Glomerular endothelial cell (primary cell): ENCODE data around the gene FOLR1. TPM values are rescaled to one million over a fixed set of nuclear protein-coding genes. Genes with fewer than 3 reads are reported as not detected.

Source experiments
- DNase-seq: peaks from one replicate; pipeline ENCODE4 v3.0.0-alpha.2; 2011; ENCODE audit warnings: low read depth, low spot score; ENCODE audit errors: extremely low read depth
- total RNA-seq: library from RNA; depleted of rRNA; stranded (reverse); fragments of >200 nt; gene quantifications from 2 replicates; pipeline ENCODE4 v1.2.3, GENCODE V29; 2015

FOLR1 gene
- total RNA-seq, 1 donor from 2014 or later: not detected

DNA sequence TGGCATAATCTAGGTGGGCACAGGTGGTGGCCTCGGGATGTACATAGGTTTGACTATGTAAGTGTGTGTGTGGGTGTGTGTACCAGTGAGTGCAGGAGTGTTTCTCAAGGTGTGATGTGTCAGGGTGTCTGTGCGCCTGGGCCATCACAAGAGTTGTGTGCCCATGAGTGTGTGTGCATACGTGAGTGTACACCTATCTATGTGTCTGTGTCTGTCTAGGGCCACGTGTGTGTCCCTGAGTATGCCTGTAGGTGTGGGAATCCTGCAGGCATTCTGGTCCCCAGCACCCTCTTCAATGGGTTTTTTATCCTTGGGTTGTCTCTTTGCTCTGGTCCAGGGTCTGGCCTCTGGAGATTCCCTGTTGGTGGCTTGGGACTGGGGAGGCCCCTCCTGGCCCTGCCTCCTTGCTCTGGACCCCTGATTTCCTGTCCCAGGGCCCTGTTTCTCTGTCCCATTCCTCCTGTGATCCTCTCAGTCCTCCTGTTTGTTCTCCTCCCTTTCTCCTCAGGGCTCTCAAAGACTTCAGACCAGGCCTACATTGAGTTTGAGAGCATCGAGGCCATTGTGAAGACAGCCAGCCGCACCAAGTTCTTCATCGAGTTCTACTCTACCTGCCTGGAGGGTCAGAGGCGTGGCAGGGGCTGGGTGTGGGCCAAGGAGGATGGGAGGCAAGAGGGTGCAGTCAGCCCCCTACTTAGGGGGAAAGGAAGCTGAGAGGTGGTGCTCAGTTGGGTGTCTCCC is 42.0 kb downstream of the FOLR1 start:
- DNase-seq: no peak

DNA sequence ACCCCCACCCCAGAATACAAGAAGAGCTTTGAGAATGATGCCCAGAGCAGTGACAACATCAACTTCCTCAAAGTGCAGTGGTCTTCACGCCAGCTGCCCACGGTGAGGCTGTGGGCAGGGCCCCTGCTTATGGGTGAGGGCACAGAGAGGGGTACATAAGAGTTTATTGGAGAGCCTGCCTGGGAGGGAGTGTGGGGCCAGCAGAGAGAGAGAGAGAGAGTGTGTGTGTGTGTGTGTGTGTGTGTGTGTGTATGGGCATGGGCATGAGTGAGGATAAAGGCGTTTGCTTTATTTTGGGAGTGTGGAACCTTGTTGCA is 42.5 kb downstream of the FOLR1 start:
- DNase-seq: no peak

DNA sequence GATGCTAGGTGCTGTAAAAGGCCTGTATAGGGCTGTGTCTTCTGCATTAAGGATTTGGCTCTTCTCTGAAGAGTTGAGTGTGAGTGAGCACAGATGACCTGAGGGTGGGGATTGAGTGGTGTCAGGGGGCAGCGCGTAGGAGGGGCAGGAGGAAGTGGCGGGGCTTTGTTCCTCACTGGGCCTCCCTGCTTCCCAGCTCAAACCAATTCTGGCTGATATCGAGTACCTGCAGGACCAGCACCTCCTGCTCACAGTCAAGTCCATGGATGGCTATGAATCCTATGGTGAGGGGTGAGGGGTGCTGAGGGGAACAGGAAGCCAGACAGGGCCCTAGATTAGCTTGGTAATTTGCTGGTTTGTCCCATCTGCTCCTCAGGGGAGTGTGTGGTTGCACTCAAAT is 43.0 kb downstream of the FOLR1 start:
- no peak for DNase-seq

DNA sequence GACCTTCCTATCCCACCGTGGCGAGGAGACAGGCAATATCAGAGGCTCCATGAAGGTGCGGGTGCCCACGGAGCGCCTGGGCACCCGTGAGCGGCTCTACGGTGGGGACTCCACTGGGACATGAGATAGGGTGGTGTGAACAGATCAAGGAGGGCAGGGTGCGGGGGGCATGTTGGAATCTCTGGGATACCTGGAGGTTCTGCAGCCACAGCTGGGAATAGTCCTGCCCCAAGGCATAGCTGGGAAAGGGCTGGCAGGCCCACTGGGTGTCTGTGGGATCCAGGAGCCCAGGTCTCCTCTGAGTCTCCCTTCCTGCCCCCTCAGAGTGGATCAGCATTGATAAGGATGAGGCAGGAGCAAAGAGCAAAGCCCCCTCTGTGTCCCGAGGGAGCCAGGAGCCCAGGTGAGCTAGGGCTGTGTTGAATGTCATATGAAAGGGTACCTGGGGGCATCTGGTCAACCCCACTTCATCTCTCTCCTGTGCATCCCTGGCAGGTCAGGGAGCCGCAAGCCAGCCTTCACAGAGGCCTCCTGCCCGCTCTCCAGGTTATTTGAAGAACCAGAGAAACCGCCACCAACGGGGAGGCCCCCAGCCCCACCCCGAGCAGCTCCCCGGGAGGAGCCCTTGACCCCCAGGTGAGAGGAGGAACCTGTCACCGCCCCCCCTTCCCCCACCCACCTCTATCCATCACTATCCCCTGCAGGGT is 43.6 kb downstream of the FOLR1 start:
- no peak for DNase-seq

DNA sequence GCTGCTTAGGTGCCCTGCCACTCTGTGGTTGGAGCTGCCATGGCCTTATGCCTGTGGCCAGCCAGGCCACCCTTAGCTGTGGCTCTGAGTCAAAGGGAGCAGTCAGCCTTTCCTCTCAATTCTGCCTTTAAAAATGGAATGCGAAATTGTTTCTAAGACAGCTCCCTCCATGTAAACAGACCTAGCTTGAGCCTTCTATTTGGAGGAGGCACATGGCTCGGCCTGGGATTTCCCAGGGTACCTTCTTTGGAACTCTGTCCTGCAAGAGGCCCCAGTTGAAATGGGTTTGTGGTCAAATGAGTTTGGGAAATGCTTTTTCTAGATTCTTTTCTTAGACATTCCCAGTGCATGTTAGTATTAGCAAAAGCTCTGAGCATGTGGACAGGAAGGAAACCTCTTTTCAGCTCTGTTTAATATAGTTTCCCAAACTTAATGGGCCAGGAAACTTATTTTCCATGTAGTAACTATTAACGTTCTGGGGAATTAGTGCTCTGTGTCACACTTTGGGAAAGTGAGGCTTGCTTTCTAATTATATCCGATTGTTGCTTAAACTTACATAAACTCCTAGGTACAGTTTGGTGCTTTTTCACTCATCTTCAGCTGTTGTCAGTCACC is 44.2 kb downstream of the FOLR1 start:
- DNase-seq: no peak

DNA sequence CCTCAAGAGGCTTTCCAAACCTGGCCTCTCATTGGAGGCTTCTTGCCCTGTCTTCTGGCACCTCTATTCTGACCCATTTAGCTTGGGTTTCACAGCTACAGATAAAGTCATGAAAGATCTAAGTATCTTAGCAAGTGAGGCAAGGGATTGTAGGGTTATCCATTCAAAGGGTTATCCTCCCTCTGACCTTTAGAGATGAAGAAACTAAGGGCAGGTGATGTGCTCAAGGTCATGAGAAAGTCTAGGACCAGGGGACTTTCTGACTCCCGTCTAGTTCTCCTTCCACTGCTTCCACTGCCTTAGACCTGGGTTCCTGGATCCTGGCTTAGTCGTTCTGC is 44.8 kb downstream of the FOLR1 start:
- no peak for DNase-seq

DNA sequence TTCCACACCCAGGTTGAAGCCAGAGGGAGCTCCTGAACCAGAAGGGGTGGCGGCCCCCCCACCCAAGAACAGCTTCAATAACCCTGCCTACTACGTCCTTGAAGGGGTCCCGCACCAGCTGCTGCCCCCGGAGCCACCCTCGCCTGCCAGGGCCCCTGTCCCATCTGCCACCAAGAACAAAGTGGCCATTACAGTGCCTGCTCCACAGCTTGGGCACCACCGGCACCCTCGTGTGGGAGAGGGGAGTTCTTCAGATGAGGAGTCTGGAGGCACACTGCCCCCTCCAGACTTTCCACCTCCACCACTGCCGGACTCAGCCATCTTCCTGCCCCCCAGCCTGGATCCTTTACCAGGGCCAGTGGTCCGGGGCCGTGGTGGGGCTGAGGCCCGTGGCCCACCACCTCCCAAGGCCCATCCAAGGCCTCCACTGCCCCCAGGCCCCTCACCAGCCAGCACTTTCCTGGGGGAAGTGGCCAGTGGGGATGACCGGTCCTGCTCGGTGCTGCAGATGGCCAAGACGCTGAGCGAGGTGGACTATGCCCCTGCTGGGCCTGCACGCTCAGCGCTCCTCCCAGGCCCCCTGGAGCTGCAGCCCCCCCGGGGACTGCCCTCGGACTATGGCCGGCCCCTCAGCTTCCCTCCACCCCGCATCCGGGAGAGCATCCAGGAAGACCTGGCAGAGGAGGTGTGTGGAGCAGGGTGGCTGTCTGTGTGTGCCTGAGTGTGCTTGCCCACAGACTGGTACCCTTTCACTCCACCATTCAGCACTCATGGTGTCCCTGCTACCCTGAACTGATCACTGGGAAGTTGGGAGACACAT is 45.4 kb downstream of the FOLR1 start:
- DNase-seq: no peak

DNA sequence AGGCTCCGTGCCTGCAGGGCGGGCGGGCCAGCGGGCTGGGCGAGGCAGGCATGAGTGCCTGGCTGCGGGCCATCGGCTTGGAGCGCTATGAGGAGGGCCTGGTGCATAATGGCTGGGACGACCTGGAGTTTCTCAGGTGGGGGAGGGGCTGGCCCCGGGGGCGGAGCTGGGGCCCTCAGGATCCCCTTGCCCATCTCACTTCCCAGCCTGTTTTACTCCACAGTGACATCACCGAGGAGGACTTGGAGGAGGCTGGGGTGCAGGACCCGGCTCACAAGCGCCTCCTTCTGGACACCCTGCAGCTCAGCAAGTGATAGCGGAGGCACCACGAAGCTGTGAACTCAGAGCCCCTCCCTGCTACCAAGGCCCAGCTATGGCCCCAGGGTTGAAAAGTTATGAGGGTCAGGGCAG is 46.1 kb downstream of the FOLR1 start:
- DNase-seq: peak; percentile 16

DNA sequence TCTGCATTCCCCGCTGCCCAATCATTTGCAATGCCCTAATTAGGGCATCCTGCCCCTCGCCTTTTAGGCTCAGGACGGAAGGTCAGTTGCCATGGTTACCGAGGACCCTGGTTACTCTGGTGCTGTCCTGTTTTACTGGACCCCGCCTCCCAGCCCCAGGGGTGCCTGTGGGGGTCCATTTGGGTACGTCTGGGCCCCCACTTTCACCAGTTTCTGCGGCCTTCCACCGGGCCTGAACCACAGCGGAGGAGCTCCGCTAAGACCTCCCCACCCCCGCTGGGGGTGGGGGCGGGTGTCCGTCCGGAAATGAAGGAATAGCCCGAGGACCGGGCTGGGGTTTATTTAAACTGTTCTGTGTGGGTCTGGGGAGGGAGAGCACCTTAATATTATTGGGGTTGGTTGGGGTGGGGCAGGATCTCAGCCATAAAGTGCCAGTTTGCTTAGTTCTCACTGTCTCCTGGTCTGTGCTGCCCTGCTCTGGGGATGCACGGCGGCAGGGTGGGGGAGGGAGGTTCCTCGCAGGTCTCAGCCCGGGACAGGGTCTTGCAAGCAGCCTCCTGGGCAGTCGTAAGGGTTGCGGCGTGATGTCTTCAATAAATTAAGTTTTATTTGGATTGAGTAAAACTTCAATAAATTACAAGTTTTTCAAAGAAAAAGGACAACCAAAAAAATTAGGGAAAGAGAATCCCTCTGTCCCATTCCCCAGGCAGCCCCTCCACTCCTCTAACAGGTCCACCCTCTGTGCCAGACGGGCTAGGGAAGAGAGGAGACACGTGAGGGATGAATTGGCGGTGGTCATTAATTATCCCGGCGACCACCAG is 46.8 kb downstream of the FOLR1 start:
- no peak for DNase-seq

DNA sequence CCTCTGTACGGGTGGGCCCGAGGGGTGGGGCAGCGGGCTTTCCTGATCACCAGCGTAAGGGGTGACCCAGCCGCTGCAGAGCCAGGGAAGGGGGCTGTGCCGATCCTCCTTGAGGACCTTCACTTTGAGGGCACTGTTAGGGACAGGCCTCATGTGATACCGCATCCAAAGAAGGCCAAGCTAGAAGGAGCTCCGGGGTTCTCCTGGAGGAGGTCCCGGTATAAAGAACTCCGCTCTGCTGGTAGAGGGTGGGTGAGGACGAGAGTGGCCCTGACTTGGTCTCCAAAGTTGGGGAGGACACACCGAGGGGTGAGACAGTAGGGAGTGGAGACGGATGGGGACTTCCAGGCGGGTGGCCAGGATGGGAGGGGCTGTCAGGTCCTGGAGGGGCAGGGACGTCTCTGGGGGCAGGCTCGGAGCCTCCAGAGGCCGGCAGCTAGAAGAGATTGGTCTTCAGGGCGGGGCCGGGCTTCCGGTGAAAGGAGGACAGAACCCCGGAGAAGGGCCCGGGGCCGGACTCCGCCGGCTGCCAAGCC is 47.4 kb downstream of the FOLR1 start:
- no peak for DNase-seq

DNA sequence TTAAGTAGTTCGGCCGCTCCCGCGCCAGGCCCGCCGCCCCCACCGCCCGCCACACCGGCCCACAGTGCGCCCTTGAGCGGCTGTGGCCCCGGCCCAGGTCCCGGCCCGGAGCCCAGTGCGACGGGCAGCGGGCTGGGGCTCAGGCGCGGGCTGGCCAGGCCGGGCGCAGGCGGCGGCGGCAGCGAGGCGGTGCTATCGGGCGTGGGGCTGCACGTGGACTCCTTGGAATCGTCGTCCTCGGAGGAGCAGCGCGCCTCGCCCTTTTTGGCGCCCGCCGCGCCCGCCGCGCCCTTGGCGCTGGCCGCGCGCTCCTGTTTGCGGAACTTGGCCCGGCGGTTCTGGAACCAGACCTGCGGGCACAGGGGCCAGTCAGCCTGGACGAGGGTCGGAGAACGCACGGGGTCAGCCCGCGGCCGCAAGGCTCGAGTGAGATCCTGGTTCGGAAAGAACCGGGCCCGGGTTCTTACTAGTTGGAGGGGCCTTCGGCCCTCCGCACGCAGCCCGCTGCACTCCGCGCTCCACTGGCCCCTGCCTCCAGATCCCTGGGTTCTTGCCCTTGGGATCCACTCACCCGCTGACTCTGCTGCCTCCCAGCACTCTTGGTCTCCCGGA is 48.0 kb downstream of the FOLR1 start:
- no peak for DNase-seq

DNA sequence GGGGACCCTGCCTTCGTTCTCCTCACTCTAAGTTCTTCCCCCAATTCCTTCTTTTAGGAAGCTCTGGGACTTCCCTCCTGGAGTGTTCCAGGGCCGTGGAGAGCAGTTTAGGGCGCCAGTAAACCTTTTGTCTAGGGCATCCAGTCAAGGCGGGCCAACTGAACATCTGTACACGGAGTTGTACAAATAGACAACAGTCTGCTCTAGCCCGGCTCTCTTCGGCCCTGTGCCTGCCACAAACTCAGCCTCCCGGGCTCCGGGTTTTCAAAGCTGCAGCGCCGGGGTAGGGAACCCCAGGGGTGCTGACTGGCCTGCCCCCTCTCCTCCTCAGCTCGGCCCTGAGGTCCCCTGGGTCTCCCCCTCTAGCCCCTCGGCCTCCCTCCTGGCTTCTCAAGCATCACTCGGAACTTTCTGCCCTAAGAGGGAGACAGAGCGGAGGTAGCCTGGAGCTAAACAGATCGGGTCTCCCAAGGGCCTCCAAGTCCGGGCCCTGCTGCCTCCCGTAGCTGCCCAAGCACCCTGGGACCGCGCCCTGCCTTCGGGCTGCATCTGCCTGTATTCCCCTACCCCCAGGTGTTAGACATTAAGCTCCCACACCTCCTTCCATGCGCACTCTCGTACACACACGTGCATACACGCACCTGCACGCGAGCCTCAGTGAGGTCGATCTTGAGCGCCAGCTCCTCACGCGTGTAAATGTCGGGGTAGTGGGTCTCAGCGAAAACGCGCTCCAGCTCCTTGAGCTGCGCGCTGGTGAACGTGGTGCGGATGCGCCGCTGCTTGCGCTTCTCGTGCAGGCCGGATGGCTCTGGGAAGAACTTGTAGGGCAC is 48.7 kb downstream of the FOLR1 start:
- no peak for DNase-seq

DNA sequence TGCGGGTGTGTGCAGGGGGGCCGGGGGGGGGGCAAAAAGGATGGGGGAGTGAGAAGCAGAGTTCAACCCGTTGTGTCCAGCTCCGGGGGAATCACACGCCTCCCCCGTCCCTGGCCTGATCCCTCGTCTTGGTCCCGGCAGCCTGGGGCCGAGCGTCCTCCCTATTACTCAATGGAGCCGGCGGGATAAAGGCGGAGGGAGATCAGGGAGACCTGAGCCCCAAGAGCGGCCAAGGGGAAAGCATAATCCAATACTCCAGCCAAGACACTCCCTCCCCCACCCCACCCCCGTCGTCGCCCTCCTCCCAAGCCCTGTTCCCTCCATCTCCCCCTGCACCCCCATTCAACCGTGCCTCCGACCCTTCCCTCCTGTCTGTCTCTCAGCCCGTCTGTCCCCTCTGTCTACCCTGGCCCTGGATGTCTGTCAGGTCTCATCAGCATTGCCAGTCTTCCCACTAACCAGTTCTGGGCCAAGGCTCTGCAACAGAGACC is 49.4 kb downstream of the FOLR1 start:
- no peak for DNase-seq

DNA sequence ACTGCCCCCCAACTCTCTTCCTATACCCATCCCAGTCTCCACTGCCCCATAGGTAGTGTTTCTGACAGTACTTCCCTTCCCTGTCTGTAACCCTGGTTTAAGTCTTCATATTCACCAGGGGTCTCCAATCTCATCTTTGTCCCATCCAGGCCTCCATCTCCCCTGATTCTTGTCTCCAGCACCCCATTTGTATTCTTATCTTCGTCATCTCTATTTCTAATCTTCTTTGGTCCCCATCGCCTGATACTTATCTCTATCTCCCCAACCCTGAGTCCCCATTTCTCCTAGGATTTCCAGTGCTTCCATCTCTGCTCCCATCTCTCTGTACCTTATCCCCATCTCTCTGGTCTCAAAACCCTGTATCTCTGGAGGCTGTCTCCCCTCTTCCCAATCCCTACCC is 50.2 kb downstream of the FOLR1 start:
- DNase-seq: no peak

DNA sequence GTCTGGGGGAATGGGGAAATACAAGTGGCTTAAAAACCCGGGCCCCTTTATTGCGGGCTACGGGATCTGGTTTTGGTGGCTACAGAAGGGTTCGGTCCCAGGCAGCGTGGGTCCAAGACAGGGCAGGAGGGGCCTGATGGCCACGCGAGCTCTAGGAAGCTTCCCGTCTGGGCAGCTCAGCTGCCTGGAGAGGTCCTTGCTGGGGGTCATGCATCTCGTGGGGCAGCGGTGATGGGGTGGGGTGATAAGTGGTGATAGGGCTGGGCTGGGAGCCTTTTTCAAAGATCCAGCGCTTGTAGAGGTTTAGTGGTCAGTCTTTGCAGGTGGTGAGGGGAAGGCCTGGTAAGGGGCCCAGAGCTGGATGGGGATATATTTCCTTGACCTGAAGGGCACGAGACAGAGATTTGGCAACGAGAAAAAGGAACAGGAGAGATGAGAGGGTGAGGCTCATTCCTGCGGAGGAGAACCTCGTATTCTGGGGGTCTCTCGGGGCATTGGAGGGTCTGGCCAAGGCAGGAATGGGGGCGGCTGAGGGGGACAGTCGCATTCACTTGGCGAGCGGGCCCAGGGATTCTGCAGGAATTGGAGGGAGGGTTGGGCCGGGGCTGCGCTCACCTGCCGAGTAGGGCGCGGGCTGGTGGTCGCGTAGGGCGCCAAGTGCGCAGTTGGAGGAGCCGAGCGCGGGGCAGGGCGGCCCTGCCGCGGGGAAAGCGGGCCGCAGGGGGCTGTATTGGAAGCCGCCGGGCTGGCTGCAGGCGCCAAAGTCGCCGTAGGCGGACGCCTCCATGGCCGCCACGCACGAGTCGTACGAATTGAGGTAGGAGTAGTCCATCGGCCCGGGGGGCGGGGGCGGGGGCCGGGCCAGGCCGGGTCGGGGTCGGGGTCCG is 51.5 kb downstream of the FOLR1 start:
- no peak for DNase-seq

DNA sequence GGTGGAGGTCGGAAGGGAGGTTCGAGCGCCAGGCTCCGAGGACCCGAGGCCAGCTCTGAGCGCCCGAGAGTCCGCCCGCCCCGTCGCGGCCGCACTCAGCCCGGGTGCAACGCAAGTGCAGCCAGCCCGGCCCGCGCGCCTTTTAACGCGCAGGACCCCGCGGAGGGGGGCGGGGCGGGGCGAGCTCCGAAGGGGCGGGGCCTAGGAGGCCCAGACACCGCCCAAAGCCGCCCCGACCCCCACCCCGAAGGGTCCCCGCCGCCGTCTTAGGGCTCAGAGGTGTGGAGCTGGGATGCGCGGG is 52.1 kb downstream of the FOLR1 start, which contains the start of gene PHOX2A:
Gene PHOX2A, minus strand, starts transcription at position 117 of the 301 bp plus-strand sequence. CDS start 172 bp downstream, outside the sequence.
- no peak for DNase-seq

DNA sequence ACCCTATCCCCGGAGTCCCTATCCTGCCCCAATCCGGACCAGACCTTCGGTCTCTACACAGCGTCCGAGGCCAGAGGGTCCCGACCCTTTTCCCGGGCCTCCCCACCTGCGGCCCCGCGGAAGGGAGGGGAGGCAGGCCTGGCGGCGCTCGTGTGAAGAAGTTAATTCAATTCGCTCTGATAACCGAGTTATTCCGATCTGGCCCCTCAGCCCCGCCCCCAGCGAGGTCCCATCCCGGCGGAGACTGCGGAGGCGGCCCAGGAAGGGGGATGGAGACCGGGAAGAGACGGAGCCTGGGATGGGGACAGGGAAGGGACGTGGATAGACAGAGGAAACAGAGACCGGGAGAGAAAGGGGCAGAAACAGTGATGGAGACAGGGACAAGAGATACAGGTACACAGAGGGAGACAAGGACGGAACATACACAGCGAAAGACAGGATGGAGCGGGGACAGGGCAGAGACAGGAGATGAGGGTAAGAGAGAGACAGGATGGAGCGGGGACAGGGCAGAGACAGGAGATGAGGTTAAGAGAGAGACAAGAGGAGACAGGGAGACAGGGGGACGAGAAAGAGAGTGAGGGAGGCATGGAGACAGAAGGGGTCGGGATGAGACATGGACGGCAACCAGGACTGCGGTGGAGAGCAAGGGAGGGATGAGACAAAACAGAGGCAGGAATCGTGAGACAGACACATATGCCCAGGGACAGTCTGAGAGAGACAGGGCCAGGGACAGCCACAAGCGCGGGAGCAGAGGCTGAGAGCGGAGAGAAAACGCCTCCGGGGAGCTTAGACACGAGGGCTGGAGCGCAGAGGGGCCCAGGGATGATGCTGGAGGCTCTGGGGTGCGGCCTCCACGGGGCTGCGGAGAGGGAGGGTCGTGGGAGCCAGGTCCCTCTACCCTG is 52.7 kb downstream of the FOLR1 start:
- no peak for DNase-seq
